H1 (cell line): ENCODE data around the gene SYNPO. TPM values are rescaled to one million over a fixed set of nuclear protein-coding genes. Genes with fewer than 3 reads are reported as not detected.

Source experiments
- FOSL1 ChIP-seq: IDR thresholded peaks from 2 replicates; pipeline ENCODE4 v1.6.1; 2011; ENCODE audit warnings: mild to moderate bottlenecking, low read depth, low read length, moderate library complexity; ENCODE audit not compliant: insufficient read depth
- polyA plus RNA-seq, 7 experiments: library from polyadenylated mRNA; depleted of rRNA in 3 of 7; stranded (reverse) in 5 of 7; unstranded in 2 of 7; fragments of >200 nt in 5 of 7; fragments of 200-250 nt in 2 of 7; gene quantifications; 1 replicate in 5 of 7; 2 replicates in 1 of 7; 4 replicates in 1 of 7; pipeline versions ENCODE4 v1.2.1 to v1.2.3, GENCODE V29; 2011 to 2013; ENCODE audit warnings: missing spikeins in 2 of 7, mixed read lengths in 2 of 7
- total RNA-seq: library from RNA; stranded (reverse); fragmentation: NEBNext Ultra II Directional; extraction: Animal tissue kit (Norgen Biotek cat#: 25700); gene quantifications from 2 replicates; pipeline ENCODE4 v1.2.1, GENCODE V29; 2021

The SYNPO gene
- total and polyA plus RNA-seq, 2 of the 8 experiments (the other 6 are each of a cell fraction or from before 2014, with no cell fraction given), result 2.3 TPM

GRCh38 chr5:150618163-150618562 is 22.3 kb upstream of the SYNPO start (continued):
- no peak for TF ChIP-seq FOSL1
- TF ChIP-seq, all 59 proteins: peak for 0
